Mesendoderm (in vitro differentiated cells): ENCODE measurements around the gene FGGY.

Experiments
- DNase-seq: peaks from one replicate; pipeline ENCODE4 v3.0.0; 2013
- H2AK5ac ChIP-seq: 2 replicates; pipeline ENCODE4 v1.6.1; 2013; ENCODE audit warnings: low read length, inconsistent platforms
- H2BK120ac ChIP-seq: 2 replicates; pipeline ENCODE4 v1.6.1; 2013; ENCODE audit warnings: low read depth, mild to moderate bottlenecking, low read length, moderate library complexity, mixed read lengths
- H2BK15ac ChIP-seq: replicated peaks from 2 replicates; pipeline ENCODE4 v1.6.1; 2013; ENCODE audit warnings: low read depth, mild to moderate bottlenecking, moderate library complexity
- H2BK5ac ChIP-seq: 2 replicates; pipeline ENCODE4 v1.6.1; 2013; ENCODE audit warnings: low read length, inconsistent platforms
- H3K18ac ChIP-seq: 2 replicates; pipeline ENCODE4 v1.6.1; 2013; ENCODE audit warnings: mild to moderate bottlenecking, low read length, mixed read lengths
- H3K23ac ChIP-seq: one replicate; pipeline ENCODE4 v1.6.1; 2013; ENCODE audit warnings: low read length
- H3K27ac ChIP-seq: 2 replicates; pipeline ENCODE4 v1.5.1; 2013; ENCODE audit warnings: low read depth, mild to moderate bottlenecking, inconsistent platforms, low read length, moderate library complexity
- H3K27me3 ChIP-seq: 2 replicates; pipeline ENCODE4 v1.6.1; 2013; ENCODE audit warnings: low read length, control low read depth, mild to moderate bottlenecking, inconsistent platforms; ENCODE audit not compliant: insufficient read depth, poor library complexity
- H3K36me3 ChIP-seq: 2 replicates; pipeline ENCODE4 v1.6.1; 2013; ENCODE audit warnings: low read length, inconsistent platforms; ENCODE audit not compliant: control insufficient read depth, insufficient read depth
- H3K4ac ChIP-seq: one replicate; pipeline ENCODE4 v1.6.1; 2013; ENCODE audit warnings: low read depth, mild to moderate bottlenecking, low read length, moderate library complexity
- H3K4me1 ChIP-seq: 2 replicates; pipeline ENCODE4 v1.6.1; 2013; ENCODE audit warnings: low read depth, low read length, inconsistent platforms; ENCODE audit not compliant: control insufficient read depth
- H3K4me2 ChIP-seq: 2 replicates; pipeline ENCODE4 v1.6.1; 2013; ENCODE audit warnings: low read length
- H3K4me3 ChIP-seq: 2 replicates; pipeline ENCODE4 v1.5.1; 2013; ENCODE audit warnings: mild to moderate bottlenecking, low read length
- H3K56ac ChIP-seq: one replicate; pipeline ENCODE4 v1.6.1; 2013; ENCODE audit warnings: low read length
- H3K79me1 ChIP-seq: 2 replicates; pipeline ENCODE4 v1.6.1; 2013; ENCODE audit warnings: low read length, inconsistent platforms
- H3K79me2 ChIP-seq: 2 replicates; pipeline ENCODE4 v1.6.1; 2013; ENCODE audit warnings: mild to moderate bottlenecking, low read length; ENCODE audit not compliant: control insufficient read depth, insufficient read depth
- H3K9ac ChIP-seq: 2 replicates; pipeline ENCODE4 v1.6.1; 2013; ENCODE audit warnings: low read length, inconsistent platforms
- H4K5ac ChIP-seq: one replicate; pipeline ENCODE4 v1.6.1; 2013; ENCODE audit warnings: low read length
- H4K8ac ChIP-seq: one replicate; pipeline ENCODE4 v1.6.1; 2013; ENCODE audit warnings: low read depth, mild to moderate bottlenecking, control low read depth, low read length, moderate library complexity
- WGBS: extraction: QIAGEN DNeasy Blood & Tissue Kit; methylation state at CpG from one replicate; pipeline ENCODE4 v1.1.7; 2013; ENCODE audit warnings: low lambda C conversion rate, missing lambda C conversion rate; ENCODE audit not compliant: insufficient coverage; ENCODE audit errors: extremely low coverage; 5-methylcytosine and 5-hydroxymethylcytosine counted together

Gene FGGY

GRCh38 chr1:59598120-59598440 is 301.2 kb downstream of the FGGY start:
- Histone ChIP-seq H3K4ac (no peak overlapping the region), H3K27me3 (no peaks in the 10 kb centered on the region), H3K23ac (no peak overlapping the region), H2BK5ac (no peak overlapping the region), H3K18ac (no peak overlapping the region), H3K79me2 (no peaks in the 10 kb centered on the region), H4K8ac (no peak overlapping the region), H3K79me1 (no peaks in the 10 kb centered on the region), H3K9ac (no peak overlapping the region), H2BK120ac (no peak overlapping the region), H2AK5ac (no peak overlapping the region), H3K4me2 (no peak overlapping the region), H3K36me3 (no peaks in the 10 kb centered on the region), H2BK15ac (no peak overlapping the region), H3K4me3 (no peak overlapping the region), H3K27ac (no peak overlapping the region), H3K56ac (no peak overlapping the region), H4K5ac (no peak overlapping the region), H3K4me1 (no peaks in the 10 kb centered on the region)
- no peak for DNase-seq

GRCh38 chr1:59601041-59601441 is 304.1 kb downstream of the FGGY start:
- Histone ChIP-seq H3K4me2 (no peak overlapping the region), H3K56ac (no peak overlapping the region), H3K9ac (no peak overlapping the region), H3K4ac (no peak overlapping the region), H3K4me1 (no peaks in the 10 kb centered on the region), H3K18ac (no peak overlapping the region), H3K79me1 (no peaks in the 10 kb centered on the region), H3K36me3 (no peaks in the 10 kb centered on the region), H4K5ac (no peak overlapping the region), H3K23ac (no peak overlapping the region), H2AK5ac (no peak overlapping the region), H3K4me3 (no peak overlapping the region), H3K79me2 (no peaks in the 10 kb centered on the region), H3K27me3 (no peaks in the 10 kb centered on the region), H2BK5ac (no peak overlapping the region), H3K27ac (no peak overlapping the region), H4K8ac (no peak overlapping the region), H2BK120ac (no peak overlapping the region), H2BK15ac (no peak overlapping the region)
- no CpG with 5 or more reads among the region's 11 CpGs for WGBS
- no peak for DNase-seq

- Histone ChIP-seq H2AK5ac (no peak overlapping the region), H3K56ac (no peak overlapping the region), H3K23ac (no peak overlapping the region), H4K5ac (no peak overlapping the region), H3K79me1 (no peaks in the 10 kb centered on the region), H3K27me3 (no peaks in the 10 kb centered on the region), H3K36me3 (no peaks in the 10 kb centered on the region), H3K79me2 (no peaks in the 10 kb centered on the region), H3K9ac (no peak overlapping the region), H4K8ac (no peak overlapping the region), H3K4me3 (no peak overlapping the region), H2BK15ac (no peak overlapping the region), H2BK120ac (no peak overlapping the region), H2BK5ac (no peak overlapping the region), H3K27ac (no peak overlapping the region), H3K18ac (no peak overlapping the region), H3K4ac (no peak overlapping the region), H3K4me1 (no peaks in the 10 kb centered on the region), H3K4me2 (no peak overlapping the region)
- DNase-seq: no peak
These were observed 304.9 kb downstream of the FGGY start for GRCh38 chr1:59601811-59602210.

DNA sequence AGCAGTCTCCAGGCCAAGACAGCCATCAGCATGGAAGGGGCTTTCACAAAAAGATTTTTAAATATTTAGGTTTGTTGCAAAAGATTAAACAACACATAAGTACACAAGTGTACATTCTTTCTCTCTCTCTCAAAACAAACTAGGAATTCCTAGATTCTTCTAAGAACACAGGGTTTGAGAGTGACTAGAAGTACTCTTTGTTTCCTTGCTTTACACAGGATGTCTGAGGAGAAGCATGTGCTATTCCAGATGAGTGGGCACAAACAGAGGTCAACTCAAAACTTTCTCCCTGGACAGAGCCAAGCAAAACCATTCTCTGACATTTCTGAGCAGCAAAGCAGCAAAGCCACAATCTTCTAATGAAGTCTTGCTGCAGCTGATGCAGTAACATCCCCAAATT is 307.3 kb downstream of the FGGY start:
- Histone ChIP-seq H3K79me1 (no peaks in the 10 kb centered on the region), H4K8ac (no peak overlapping the region), H2BK15ac (no peak overlapping the region), H3K18ac (no peak overlapping the region), H3K4me1 (no peaks in the 10 kb centered on the region), H2AK5ac (no peak overlapping the region), H3K27ac (no peak overlapping the region), H3K36me3 (no peaks in the 10 kb centered on the region), H3K56ac (no peak overlapping the region), H3K27me3 (no peaks in the 10 kb centered on the region), H3K4me2 (no peak overlapping the region), H2BK5ac (no peak overlapping the region), H3K79me2 (no peaks in the 10 kb centered on the region), H3K4me3 (no peak overlapping the region), H3K4ac (no peak overlapping the region), H2BK120ac (no peak overlapping the region), H3K9ac (no peak overlapping the region), H4K5ac (no peak overlapping the region), H3K23ac (no peak overlapping the region)
- no peak for DNase-seq

GRCh38 chr1:59605184-59605583 is 308.3 kb downstream of the FGGY start:
- no peak for DNase-seq
- no peak overlapping the region for H2BK5ac ChIP-seq
- H3K23ac ChIP-seq: no peak overlapping the region
- H3K4me2 ChIP-seq: no peak overlapping the region
- no peak overlapping the region for H3K27ac ChIP-seq
- no peak overlapping the region for H3K4me3 ChIP-seq
- H3K56ac ChIP-seq: no peak overlapping the region
- H3K4me1 ChIP-seq: no peaks in the 10 kb centered on the region
- H3K18ac ChIP-seq: no peak overlapping the region
- H3K9ac ChIP-seq: no peak overlapping the region
- WGBS: no CpG with 5 or more reads among the region's 3 CpGs
- no peaks in the 10 kb centered on the region for H3K27me3 ChIP-seq
- no peak overlapping the region for H4K5ac ChIP-seq
- no peaks in the 10 kb centered on the region for H3K79me2 ChIP-seq
- no peaks in the 10 kb centered on the region for H3K36me3 ChIP-seq
- no peak overlapping the region for H2AK5ac ChIP-seq
- H2BK120ac ChIP-seq: no peak overlapping the region
- no peak overlapping the region for H3K4ac ChIP-seq
- no peak overlapping the region for H4K8ac ChIP-seq
- no peaks in the 10 kb centered on the region for H3K79me1 ChIP-seq
- no peak overlapping the region for H2BK15ac ChIP-seq

DNA sequence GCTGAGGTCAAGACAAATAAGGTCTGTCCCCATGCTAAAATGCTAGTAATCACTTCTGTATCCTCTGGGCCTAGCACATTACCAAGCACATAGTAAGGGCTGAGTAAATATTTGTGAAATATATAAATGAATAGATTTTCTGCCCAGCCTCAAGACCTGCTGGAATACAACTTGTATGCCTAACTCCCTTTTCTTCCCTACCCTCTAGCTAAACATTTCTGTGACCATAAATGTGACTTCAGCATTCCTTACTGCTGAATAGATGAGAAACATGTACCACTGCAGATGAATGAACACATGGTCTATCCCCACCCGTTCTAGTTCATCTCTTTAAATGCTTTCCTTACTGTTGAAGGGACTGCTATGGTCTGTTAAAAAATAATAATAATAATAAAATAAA is 308.9 kb downstream of the FGGY start:
- Histone ChIP-seq H3K23ac (no peak overlapping the region), H3K27me3 (no peaks in the 10 kb centered on the region), H2BK5ac (no peak overlapping the region), H2AK5ac (no peak overlapping the region), H3K56ac (no peak overlapping the region), H4K5ac (no peak overlapping the region), H3K4me2 (no peak overlapping the region), H3K18ac (no peak overlapping the region), H3K4ac (no peak overlapping the region), H4K8ac (no peak overlapping the region), H3K79me2 (no peaks in the 10 kb centered on the region), H3K27ac (no peak overlapping the region), H3K36me3 (no peaks in the 10 kb centered on the region), H3K4me1 (no peaks in the 10 kb centered on the region), H3K4me3 (no peak overlapping the region), H3K79me1 (no peaks in the 10 kb centered on the region), H2BK15ac (no peak overlapping the region), H2BK120ac (no peak overlapping the region), H3K9ac (no peak overlapping the region)
- no peak for DNase-seq
- no CpG with 5 or more reads among the region's 1 CpG for WGBS
